ENCODE data around the gene TTC33. TPM values are rescaled to one million over a fixed set of nuclear protein-coding genes. Genes with fewer than 3 reads are reported as not detected.
"Not testable (repeated sequence)": the region's sequence is repeated elsewhere in the genome, so short reads cannot be mapped to it uniquely, and the experiment has no call there.

TTC33 gene
- polyA plus RNA-seq, 1 of the 3 experiments (the other 2 are of a cell fraction) = 2.2 TPM

DNA sequence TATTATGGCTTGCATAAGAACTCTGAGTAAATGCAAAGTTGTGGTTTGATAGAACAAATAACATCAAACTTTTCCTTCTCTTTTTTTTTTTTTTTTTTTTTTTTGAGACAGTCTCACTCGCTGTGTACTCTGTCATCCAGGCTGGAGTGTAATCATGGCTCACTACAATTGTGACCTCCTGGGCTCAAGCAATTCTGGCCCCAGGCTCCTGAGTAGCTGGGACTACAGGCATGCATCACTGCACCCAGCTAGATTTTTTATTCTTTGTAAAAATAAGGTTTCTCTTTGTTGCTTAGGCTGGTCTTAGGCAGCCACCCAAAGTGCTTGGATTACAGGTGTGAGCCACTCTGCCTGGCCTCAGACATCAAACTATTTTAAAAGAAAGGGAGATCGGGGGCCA lies 95.0 kb downstream of the TTC33 start:
- H4K20me1 ChIP-seq (ENCODE audit: insufficient read depth) = no peaks in the 10 kb centered on the region
- CTCF ChIA-PET = no interaction called here
- TF ChIP-seq YY1 (IDR thresholded peaks at IDR 0.05; ENCODE audit: low read depth) = no peak
- no peak for TF ChIP-seq GABPA (IDR thresholded peaks at IDR 0.05; ENCODE audit: low read depth)
- no peak for TF ChIP-seq RFX5 (IDR thresholded peaks at IDR 0.05; ENCODE audit: low read length)

DNA sequence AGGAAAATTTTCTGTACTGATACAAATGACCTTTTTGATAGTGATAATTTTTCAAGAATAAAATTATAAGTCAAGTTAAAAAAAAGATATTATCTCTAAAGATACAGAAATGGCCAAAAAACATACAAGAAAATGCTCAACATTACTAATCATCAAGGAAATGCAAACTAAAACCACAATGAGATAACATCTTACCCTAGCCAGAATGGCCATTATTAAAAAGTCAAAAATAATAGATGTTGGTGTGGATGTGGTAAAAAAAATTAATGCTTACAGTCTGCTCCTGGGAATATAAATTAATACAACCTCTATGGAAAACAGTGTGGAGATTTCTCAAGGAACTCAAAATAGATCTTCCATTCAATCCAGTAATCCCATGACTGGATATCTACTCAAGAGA lies 99.0 kb downstream of the TTC33 start:
- Histone ChIP-seq H3K9me3 (no peaks in the 10 kb centered on the region), H3K79me2 (ENCODE audit: insufficient read depth) (no peaks in the 10 kb centered on the region), H3K27me3 (ENCODE audit: insufficient read depth) (peaks cover 5% of the 10 kb centered on the region; the same call in 1 of the 2 replicates), H3K4me3 (ENCODE audit: low read depth in 2 of 2, low read length in 1 of 2) (no peak overlapping the region), H3K9me2 (no peaks in the 10 kb centered on the region), H3F3A (replicated peaks; ENCODE audit: insufficient read depth) (no peaks in the 10 kb centered on the region), H3K36me3 (replicated peaks in 1 of 2; ENCODE audit: control insufficient read depth in 1 of 2, insufficient read depth in 2 of 2, low read length in 1 of 2) (no peaks in the 10 kb centered on the region), H4K20me1 (ENCODE audit: insufficient read depth) (no peaks in the 10 kb centered on the region), H3K4me2 (no peak overlapping the region), H2AFZ (ENCODE audit: low read depth) (no peak overlapping the region), H3K27ac (ENCODE audit: low read depth in 2 of 2, low read length in 1 of 2) (no peak overlapping the region), H3K4me1 (ENCODE audit: control insufficient read depth in 1 of 2, insufficient read depth in 2 of 2, low read depth in 1 of 2, low read length in 1 of 2) (no peaks in the 10 kb centered on the region), H3K9ac (no peak overlapping the region)
- DNase-seq = no peak
- TF ChIP-seq TAF1 (IDR thresholded peaks at IDR 0.05; ENCODE audit: borderline replicate concordance, low read depth, low read length) = no peak
- no peak for TF ChIP-seq MXI1 (IDR thresholded peaks at IDR 0.05; ENCODE audit: low read depth, low read length)
- TF ChIP-seq, protein P1, sequence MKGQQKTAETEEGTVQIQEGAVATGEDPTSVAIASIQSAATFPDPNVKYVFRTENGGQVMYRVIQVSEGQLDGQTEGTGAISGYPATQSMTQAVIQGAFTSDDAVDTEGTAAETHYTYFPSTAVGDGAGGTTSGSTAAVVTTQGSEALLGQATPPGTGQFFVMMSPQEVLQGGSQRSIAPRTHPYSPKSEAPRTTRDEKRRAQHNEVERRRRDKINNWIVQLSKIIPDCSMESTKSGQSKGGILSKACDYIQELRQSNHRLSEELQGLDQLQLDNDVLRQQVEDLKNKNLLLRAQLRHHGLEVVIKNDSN (IDR thresholded peaks at IDR 0.05; ENCODE audit: borderline replicate concordance, low read depth) = no peak
- TF ChIP-seq, protein P2, sequence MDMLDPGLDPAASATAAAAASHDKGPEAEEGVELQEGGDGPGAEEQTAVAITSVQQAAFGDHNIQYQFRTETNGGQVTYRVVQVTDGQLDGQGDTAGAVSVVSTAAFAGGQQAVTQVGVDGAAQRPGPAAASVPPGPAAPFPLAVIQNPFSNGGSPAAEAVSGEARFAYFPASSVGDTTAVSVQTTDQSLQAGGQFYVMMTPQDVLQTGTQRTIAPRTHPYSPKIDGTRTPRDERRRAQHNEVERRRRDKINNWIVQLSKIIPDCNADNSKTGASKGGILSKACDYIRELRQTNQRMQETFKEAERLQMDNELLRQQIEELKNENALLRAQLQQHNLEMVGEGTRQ (IDR thresholded peaks at IDR 0.05; ENCODE audit: borderline replicate concordance, low read depth, low read length) = no peak
- TF ChIP-seq JUND (IDR thresholded peaks at IDR 0.05) = no peak
- TF ChIP-seq CHD2 (IDR thresholded peaks at IDR 0.05; ENCODE audit: low read length, partially characterized antibody) = no peak
- TF ChIP-seq RAD21 (IDR thresholded peaks at IDR 0.05; ENCODE audit: low read length) = no peak
- TF ChIP-seq RCOR1 (IDR thresholded peaks at IDR 0.05; ENCODE audit: low read length) = no peak
- no peak for TF ChIP-seq NFIC (IDR thresholded peaks at IDR 0.05; ENCODE audit: borderline replicate concordance)
- no peak for TF ChIP-seq FOXJ3 (CRISPR knock-in tag; IDR thresholded peaks at IDR 0.05)
- TF ChIP-seq RXRA (IDR thresholded peaks at IDR 0.05; ENCODE audit: borderline replicate concordance, low read depth) = no peak
- no peak for TF ChIP-seq MEF2A (IDR thresholded peaks at IDR 0.05; ENCODE audit: borderline replicate concordance, low read depth)
- TF ChIP-seq EZH2phosphoT487 (IDR thresholded peaks at IDR 0.05; ENCODE audit: borderline replicate concordance, low read depth) = no peak
- no peak for TF ChIP-seq SIN3A (IDR thresholded peaks at IDR 0.05; ENCODE audit: borderline replicate concordance, low read depth, low read length)
- ChIA-PET POLR2A (no interaction called here), CTCF (no interaction called here)

More for the DNA sequence above, 95.0 kb downstream of the TTC33 start:
- Histone ChIP-seq H3F3A (replicated peaks; ENCODE audit: insufficient read depth) (no peaks in the 10 kb centered on the region), H3K27ac (ENCODE audit: low read depth in 2 of 2, low read length in 1 of 2) (no peak overlapping the region), H3K9me3 (no peaks in the 10 kb centered on the region), H3K4me1 (ENCODE audit: control insufficient read depth in 1 of 2, insufficient read depth in 2 of 2, low read depth in 1 of 2, low read length in 1 of 2) (no peaks in the 10 kb centered on the region), H3K4me2 (no peak overlapping the region), H3K36me3 (replicated peaks in 1 of 2; ENCODE audit: control insufficient read depth in 1 of 2, insufficient read depth in 2 of 2, low read length in 1 of 2) (no peaks in the 10 kb centered on the region), H3K27me3 (ENCODE audit: insufficient read depth) (peaks cover 5% of the 10 kb centered on the region; the same call in 1 of the 2 replicates), H3K9ac (no peak overlapping the region), H3K79me2 (ENCODE audit: insufficient read depth) (no peaks in the 10 kb centered on the region), H2AFZ (ENCODE audit: low read depth) (no peak overlapping the region), H3K4me3 (ENCODE audit: low read depth in 2 of 2, low read length in 1 of 2) (no peak overlapping the region), H3K9me2 (no peaks in the 10 kb centered on the region)
- DNase-seq = no peak
- 6% methylated on average over 2 of the region's 2 CpGs for WGBS (ENCODE audit: low lambda C conversion rate)
- POLR2A ChIA-PET = no interaction called here

DNA sequence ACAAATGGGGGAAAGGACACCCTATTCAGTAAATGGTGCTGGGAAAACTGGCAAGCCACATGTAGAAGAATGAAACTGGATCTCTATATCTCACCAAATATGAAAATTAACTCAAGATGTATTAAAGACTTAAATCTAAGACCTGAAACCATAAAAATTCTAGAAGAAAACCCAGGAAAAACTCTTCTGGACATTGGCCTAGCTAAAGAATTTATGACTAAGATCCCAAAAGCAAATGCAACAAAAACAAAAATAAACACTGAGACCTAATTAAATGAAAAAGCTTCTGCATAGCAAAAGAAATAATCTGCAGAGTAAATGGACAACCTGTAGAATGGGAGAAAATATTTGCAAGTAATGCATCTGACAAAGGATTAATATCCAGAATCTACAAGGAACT lies 99.7 kb downstream of the TTC33 start:
- H3K4me1 ChIP-seq (ENCODE audit: control insufficient read depth in 1 of 2, insufficient read depth in 2 of 2, low read depth in 1 of 2, low read length in 1 of 2); POLR2A ChIA-PET; H3K4me2 ChIP-seq; H3K9me2 ChIP-seq; H3K9me3 ChIP-seq; CTCF ChIA-PET; H3K9ac ChIP-seq; H3K27ac ChIP-seq (ENCODE audit: low read depth in 2 of 2, low read length in 1 of 2); H3F3A ChIP-seq (replicated peaks; ENCODE audit: insufficient read depth); H3K27me3 ChIP-seq (ENCODE audit: insufficient read depth); H3K79me2 ChIP-seq (ENCODE audit: insufficient read depth); H2AFZ ChIP-seq (ENCODE audit: low read depth); H3K4me3 ChIP-seq (ENCODE audit: low read depth in 2 of 2, low read length in 1 of 2); DNase-seq; H3K36me3 ChIP-seq (replicated peaks in 1 of 2; ENCODE audit: control insufficient read depth in 1 of 2, insufficient read depth in 2 of 2, low read length in 1 of 2); H4K20me1 ChIP-seq (ENCODE audit: insufficient read depth): not testable (repeated sequence)

Measured in SK-N-SH (cell line).